Left lung (tissue), 10 donors: ENCODE data around the gene HEBP2. TPM values are rescaled to one million over a fixed set of nuclear protein-coding genes. Genes with fewer than 3 reads are reported as not detected.

Experiments used
- ATAC-seq: fragments of 200-7000 bp; cut with Tn5 transposase; one replicate; pipeline ENCODE4 v1.9.1; 2020; ENCODE audit warnings: moderate library complexity
- DNase-seq, 4 donors: peaks; one replicate each; pipeline ENCODE4 v3.0.0-alpha.2; 2013 to 2020
- H3K27ac ChIP-seq, 2 donors: fragments of 200-600 bp; sonication (generic) in 1 of 2; one replicate each; pipeline versions ENCODE4 v1.5.0 to v1.8.0; 2020 to 2021
- H3K27me3 ChIP-seq, 2 donors: fragments of 200-600 bp; sonication (generic) in 1 of 2; one replicate each; pipeline versions ENCODE4 v1.5.0 to v1.8.0; 2020 to 2021
- H3K36me3 ChIP-seq, 2 donors: fragments of 200-600 bp; sonication (generic) in 1 of 2; one replicate each; pipeline versions ENCODE4 v1.5.0 to v1.8.0; 2020 to 2021
- H3K4me1 ChIP-seq, 2 donors: fragments of 200-600 bp; one replicate each; pipeline ENCODE4 v1.8.0; 2021
- H3K4me3 ChIP-seq, 2 donors: fragments of 200-600 bp; sonication (generic) in 1 of 2; one replicate each; pipeline versions ENCODE4 v1.5.0 to v1.8.0; 2020 to 2021; ENCODE audit warnings: mild to moderate bottlenecking in 1 of 2
- H3K9me3 ChIP-seq, 2 donors: fragments of 200-600 bp; sonication (generic) in 1 of 2; one replicate each; pipeline versions ENCODE4 v1.5.0 to v1.8.0; 2020 to 2021
- CTCF ChIP-seq, 2 donors: fragments of 200-600 bp; sonication (generic) in 1 of 2; IDR thresholded peaks; one replicate each; pipeline versions ENCODE4 v1.5.0 to v1.8.0; 2021; ENCODE audit warnings: antibody characterized with exemption in 2 of 2
- intact Hi-C, 2 donors: fragments of 100-400 bp; cut with DNase I; formaldehyde crosslinking; loops; one replicate each; pipeline versions ENCODE4 v1.11.2 to v1.14.2; 2022
- microRNA-seq, 2 donors: library from miRNA; unstranded; fragments of <30 nt; microRNA quantifications; one replicate each; pipeline ENCODE4, GENCODE V29; 2019
- polyA plus RNA-seq, 6 donors: library from polyadenylated mRNA; unstranded; fragments of 120-200 nt; gene quantifications; one replicate each; pipeline ENCODE4 v1.2.1, GENCODE V29; 2013; ENCODE audit not compliant: insufficient read length in 6 of 6
- total RNA-seq, 2 donors: library from RNA; stranded (reverse); fragmentation: NEBNext Ultra II Directional; extraction: Animal tissue kit (Norgen Biotek cat#: 25700); gene quantifications; one replicate each; pipeline ENCODE4 v1.2.1, GENCODE V29; 2021
- donor health status: DM: no; HTN: yes; CAD: no.
- donor health status: DM: no; HTN: no; CAD: no.

HEBP2 gene
- total and polyA plus RNA-seq, 8 donors = 44.2 to 54.5 (median 49.4) TPM

GRCh38 chr6:138465007-138465645 is 61.1 kb downstream of the HEBP2 start:
- ATAC-seq (peak; percentile 81), DNase-seq (no peak)
- no peak overlapping the region for H3K4me3 ChIP-seq
- no peaks in the 10 kb centered on the region for H3K27me3 ChIP-seq
- intact Hi-C loops = no loop called here
- H3K36me3 ChIP-seq = peaks cover 0 to 20% of the 10 kb centered on the region in 2 donors
- no peak overlapping the region for H3K27ac ChIP-seq
- no peak for TF ChIP-seq CTCF (IDR thresholded peaks at IDR 0.05)
- H3K9me3 ChIP-seq = no peaks in the 10 kb centered on the region
- no peaks in the 10 kb centered on the region for H3K4me1 ChIP-seq

- no peaks in the 10 kb centered on the region for H3K4me1 ChIP-seq
- no peak overlapping the region for H3K27ac ChIP-seq
- no peaks in the 10 kb centered on the region for H3K27me3 ChIP-seq
- ATAC-seq = no peak
- no peak overlapping the region for H3K4me3 ChIP-seq
- H3K36me3 ChIP-seq = peaks cover 0 to 12% of the 10 kb centered on the region in 2 donors
- intact Hi-C loops = no loop called here
- no peak for DNase-seq
- no peaks in the 10 kb centered on the region for H3K9me3 ChIP-seq
- TF ChIP-seq CTCF (IDR thresholded peaks at IDR 0.05) = no peak
These were observed 63.9 kb downstream of the HEBP2 start for GRCh38 chr6:138467901-138468300.

GRCh38 chr6:138468320-138469015 is 64.4 kb downstream of the HEBP2 start:
- DNase-seq = no peak
- peaks cover 0 to 9% of the 10 kb centered on the region in 2 donors for H3K36me3 ChIP-seq
- no peak for TF ChIP-seq CTCF (IDR thresholded peaks at IDR 0.05)
- ATAC-seq = peak; percentile 17
- H3K27ac ChIP-seq = no peak overlapping the region
- intact Hi-C loops = no loop called here
- H3K4me1 ChIP-seq = no peaks in the 10 kb centered on the region
- no peak overlapping the region for H3K4me3 ChIP-seq
- no peaks in the 10 kb centered on the region for H3K27me3 ChIP-seq
- no peaks in the 10 kb centered on the region for H3K9me3 ChIP-seq

Small RNAs within 50 kb of the gene (microRNA-seq; reads per million reads assigned to microRNA genes)
- 2.0 to 2.9 reads per million in 2 donors for gene MIR3145

Other genes starting within 250 kb of the HEBP2 start
- gene ARFGEF3, start 242.3 kb upstream of the HEBP2 start, total RNA-seq = 10 to 100 TPM; 16.9 to 22.6 TPM
- 1 to 10 TPM; 5.8 to 9.3 (median 7.2) TPM for gene ARFGEF3, start 242.3 kb upstream of the HEBP2 start, polyA plus RNA-seq
- not detected for gene PBOV1, start 185.7 kb upstream of the HEBP2 start, total RNA-seq
- gene PBOV1, start 185.7 kb upstream of the HEBP2 start, polyA plus RNA-seq = under 1 TPM in 5 of 6 donors, not detected in 1; 0.06 to 0.18 (median 0.11) TPM
- gene SMIM28, start 26.3 kb upstream of the HEBP2 start, total RNA-seq = not detected
- gene SMIM28, start 26.3 kb upstream of the HEBP2 start, polyA plus RNA-seq = not detected
- gene NHSL1, start 95.3 kb downstream of the HEBP2 start, total RNA-seq = 10 to 100 TPM; 37.8 to 75.6 TPM
- gene NHSL1, start 95.3 kb downstream of the HEBP2 start, polyA plus RNA-seq = 10 to 100 TPM; 72.9 to 90.2 (median 81.5) TPM